GM12892 (cell line): Measurements from ENCODE around the gene PHF21B.

Source experiments
- POLR2A ChIP-seq: IDR thresholded peaks from 2 replicates; pipeline ENCODE4 v1.6.1; 2011; ENCODE audit warnings: low read depth, low read length, control low read depth
- POLR2AphosphoS5 ChIP-seq: IDR thresholded peaks from 2 replicates; pipeline ENCODE4 v1.6.1; 2011; ENCODE audit warnings: low read depth, low read length, control low read depth
- TAF1 ChIP-seq: IDR thresholded peaks from 2 replicates; pipeline ENCODE4 v1.6.1; 2011; ENCODE audit warnings: low read depth, mild to moderate bottlenecking, control low read depth, low read length, borderline replicate concordance

DNA sequence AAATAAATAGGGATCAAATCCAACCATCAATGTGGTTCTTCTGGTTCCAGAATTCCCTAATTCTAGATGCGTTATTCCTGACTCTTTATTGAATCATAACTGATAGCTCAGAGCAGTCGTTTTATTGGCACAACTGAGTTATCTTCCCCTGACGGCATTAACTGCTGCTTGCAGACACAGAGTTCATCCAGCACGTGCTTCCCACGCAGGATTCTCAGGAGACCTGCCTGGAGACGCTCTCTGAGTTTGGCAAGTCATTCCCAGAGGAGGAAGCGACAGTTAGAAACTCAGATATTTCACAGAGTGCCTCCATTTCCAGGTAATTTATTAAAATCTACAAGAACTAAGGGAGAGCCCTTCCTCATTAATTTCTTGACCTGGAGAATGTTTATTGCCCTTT, 35.4 kb upstream of the PHF21B start:
- no peak for TF ChIP-seq POLR2AphosphoS5
- no peak for TF ChIP-seq POLR2A
- no peak for TF ChIP-seq TAF1
